HTERT RPE-1 (cell line): ENCODE results near the gene IFT57.

Experiments
- in situ Hi-C: fragments of 300-500 bp; cut with MboI; formaldehyde crosslinking; loops from 4 replicates; pipeline ENCODE4 v1.14.3; 2020; ENCODE audit warnings: low sequenced_read_pairs

IFT57 gene

DNA sequence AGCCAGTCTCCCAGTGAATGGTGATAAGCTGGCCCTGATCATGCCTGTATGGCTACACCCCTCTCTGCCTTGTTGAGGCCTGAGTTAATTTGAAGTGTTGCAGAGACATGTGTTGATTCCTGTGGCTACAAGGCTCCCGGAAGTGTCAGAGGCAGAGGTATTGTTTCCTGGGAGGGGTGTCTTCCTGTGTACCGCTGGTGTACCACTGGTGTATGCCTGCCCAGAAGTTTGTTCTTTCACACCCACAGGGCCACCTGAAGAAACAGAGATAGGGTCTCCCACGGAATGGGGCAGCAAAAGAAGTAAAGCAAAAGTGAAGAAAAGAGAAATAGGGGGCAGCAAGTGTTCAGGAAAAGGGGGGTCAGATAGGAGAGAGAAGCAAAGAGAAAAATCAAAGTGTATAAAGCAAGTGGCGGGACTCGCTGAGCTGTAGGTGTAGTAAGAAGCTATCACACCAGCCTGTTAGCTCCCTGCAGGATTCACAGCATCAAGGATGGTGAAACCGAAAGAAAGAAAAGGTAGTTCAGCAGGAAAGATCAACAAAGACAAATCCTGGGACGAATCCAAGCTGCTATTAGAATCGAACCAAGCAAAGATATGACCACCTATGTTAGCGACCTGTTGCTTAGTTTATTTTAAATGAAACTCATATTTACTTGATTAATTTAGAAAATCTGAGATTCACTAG is 94.8 kb downstream of the IFT57 start:
- in situ Hi-C loops: no loop called here

DNA sequence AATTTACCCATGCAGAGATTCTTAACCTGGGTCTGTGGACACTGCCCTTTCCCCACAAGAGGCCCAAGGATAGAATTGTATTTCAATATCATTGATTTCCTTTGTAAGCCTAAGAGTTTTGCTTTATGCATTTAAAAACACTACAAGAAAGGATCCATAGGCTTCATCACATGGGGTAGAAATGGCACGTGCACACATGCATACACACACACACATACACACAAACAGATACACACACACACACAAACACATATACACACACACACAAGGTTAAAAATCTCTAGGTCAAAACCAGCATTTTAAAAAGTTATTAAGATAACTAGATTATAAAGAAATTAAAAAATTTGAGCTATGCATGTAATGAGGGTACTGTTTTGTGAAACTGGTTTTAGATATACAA is 95.9 kb downstream of the IFT57 start:
- in situ Hi-C loops: no loop called here

- in situ Hi-C loops: no loop called here
Observed at GRCh38 chr3:108125550-108126071, 96.6 kb downstream of the IFT57 start.

- in situ Hi-C loops: no loop called here
Observed at GRCh38 chr3:108125153-108125543, 97.1 kb downstream of the IFT57 start.

GRCh38 chr3:108124337-108125152 is 97.7 kb downstream of the IFT57 start:
- in situ Hi-C loops: no loop called here

DNA sequence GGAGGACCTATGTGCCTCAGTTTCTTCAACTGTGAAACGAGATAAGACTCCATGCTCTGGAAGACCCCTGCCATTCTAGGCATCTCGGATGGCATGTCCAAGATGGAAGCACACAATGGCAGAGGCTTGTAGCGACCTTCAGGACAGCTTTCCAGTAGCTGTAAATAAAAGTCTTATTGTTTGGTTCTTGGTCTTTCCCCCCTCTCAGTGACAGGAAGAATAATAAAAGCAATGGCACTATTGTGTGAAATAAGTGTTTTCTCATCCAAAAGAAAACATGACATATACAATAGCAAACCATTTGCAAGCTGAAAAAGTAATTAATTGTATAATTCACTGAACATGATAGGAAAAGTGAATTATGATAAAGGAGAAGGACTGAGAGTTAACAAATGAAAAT is 98.9 kb downstream of the IFT57 start:
- in situ Hi-C loops: no loop called here

DNA sequence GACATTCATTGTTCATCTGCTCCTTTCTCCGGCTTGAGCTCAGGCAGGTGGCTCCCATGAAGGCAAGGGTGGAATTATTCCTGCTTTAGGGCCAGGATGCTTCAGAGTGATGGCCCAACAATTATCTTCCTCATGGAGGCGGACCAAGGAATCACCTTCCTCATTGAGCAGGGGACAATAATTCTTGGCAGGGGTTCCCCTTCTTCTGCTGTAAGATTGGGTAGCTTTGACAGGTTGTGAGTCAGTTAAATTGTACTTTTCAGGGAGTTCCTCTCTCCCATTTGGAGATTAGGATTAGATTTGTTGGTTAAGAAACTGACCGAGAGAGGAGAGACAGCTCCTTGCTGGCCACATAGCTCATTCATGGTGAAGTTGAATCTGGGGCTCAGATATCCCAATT is 99.9 kb downstream of the IFT57 start:
- in situ Hi-C loops: no loop called here

DNA sequence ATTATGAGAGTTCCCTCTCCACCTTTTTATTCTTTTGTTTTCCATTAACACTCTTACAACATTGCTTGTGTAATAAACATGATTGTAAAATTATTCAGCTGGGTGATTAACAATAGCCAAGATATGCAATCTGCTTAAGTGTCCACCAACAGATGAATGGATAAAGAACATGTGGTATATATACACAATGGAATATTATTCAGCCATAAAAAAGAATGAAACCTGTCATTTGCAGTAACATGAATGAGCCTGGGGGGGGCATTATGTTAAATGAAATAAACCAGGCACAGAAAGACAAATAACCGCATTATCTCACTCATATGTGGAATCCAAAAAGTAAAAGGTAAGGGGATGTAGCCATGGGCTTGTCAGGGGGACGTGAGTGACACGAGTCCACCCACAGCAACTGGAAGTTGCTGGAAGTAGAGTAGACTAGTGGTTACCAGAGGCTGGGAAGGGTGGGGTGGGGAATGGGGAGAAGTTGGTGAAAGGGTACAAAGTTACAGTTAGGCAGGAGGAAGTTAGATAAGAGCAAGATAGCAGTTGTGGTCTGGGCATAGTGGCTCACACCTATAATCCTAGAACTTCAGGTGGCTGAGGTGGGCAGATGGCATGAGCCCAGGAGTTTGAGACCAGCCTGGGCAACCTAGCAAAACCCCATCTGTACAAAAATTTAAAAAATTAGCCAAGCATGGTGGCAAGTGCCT is 102.7 kb downstream of the IFT57 start:
- in situ Hi-C loops: no loop called here

GRCh38 chr3:108118038-108118768 is 104.0 kb downstream of the IFT57 start:
- in situ Hi-C loops: no loop called here

DNA sequence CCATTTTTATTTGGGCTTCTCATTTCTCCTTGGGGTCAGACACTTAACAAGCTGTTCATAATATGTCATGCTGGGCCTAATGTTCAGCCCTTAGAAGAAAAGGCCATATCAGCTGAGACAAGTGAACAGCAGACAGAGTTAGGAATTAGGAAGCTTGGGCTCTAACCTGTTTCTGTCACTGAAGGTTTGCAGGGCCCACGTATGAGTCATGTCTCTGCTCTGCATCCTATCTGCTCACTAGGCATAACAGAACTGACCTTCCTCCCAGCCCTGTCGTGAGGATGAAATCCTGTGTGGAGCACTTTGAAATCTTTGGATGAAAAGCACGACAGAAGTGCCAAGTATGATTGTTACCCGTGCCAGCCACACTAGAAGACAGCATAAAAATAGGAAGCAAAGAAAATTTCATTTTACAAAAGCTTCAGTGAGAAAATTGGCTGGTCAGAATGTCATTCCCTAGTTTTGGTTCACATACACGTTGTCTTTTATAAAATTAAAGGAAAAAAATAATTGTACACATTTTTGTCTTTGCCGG is 104.9 kb downstream of the IFT57 start:
- in situ Hi-C loops: no loop called here

- in situ Hi-C loops: no loop called here
Observed at GRCh38 chr3:108114423-108115065, 107.7 kb downstream of the IFT57 start.

GRCh38 chr3:108113975-108114374 is 108.2 kb downstream of the IFT57 start:
- in situ Hi-C loops: no loop called here

DNA sequence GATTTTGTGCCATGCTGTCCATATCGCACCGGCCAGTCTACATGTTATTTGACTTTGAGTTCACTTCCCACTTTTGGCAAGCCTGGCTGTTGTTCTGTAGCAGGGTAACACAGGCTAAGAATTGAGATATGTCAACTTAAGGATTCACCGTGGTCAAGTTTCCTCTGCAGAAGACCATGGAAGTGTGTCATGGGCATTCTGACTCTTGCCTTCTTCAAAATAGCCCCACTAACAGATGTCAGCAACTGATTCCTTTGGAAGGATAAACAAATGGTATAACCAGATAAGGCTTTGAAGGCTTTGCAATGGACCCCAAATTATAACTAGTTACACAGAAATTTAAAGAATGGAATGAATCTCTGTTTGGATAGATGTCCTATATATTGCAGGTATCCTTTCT is 111.3 kb downstream of the IFT57 start:
- in situ Hi-C loops: no loop called here
